Nephron progenitor cell (in vitro differentiated cells): ENCODE results near the gene MUC22.
A peak's percentile ranks its signal among the peaks of the same experiment; 100 is the strongest.

Source experiments
- DNase-seq: peaks from one replicate; pipeline ENCODE4 v3.0.0; 2021
- H3K27ac Mint-ChIP-seq: 2 replicates; pipeline ENCODE4 v1.8.0; 2021; ENCODE audit warnings: mild to moderate bottlenecking, moderate library complexity, mixed read lengths
- H3K27me3 Mint-ChIP-seq: 2 replicates; pipeline ENCODE4 v1.8.0; 2021; ENCODE audit warnings: mild to moderate bottlenecking, low read depth, mixed read lengths; ENCODE audit not compliant: poor library complexity
- H3K36me3 Mint-ChIP-seq: 2 replicates; pipeline ENCODE4 v1.8.0; 2021; ENCODE audit warnings: low read depth, mixed read lengths
- H3K4me1 Mint-ChIP-seq: 2 replicates; pipeline ENCODE4 v1.8.0; 2021; ENCODE audit warnings: mixed read lengths
- H3K4me3 Mint-ChIP-seq: 2 replicates; pipeline ENCODE4 v1.8.0; 2021; ENCODE audit warnings: mild to moderate bottlenecking, moderate library complexity, mixed read lengths
- H3K9me3 Mint-ChIP-seq: 2 replicates; pipeline ENCODE4 v1.8.0; 2021; ENCODE audit warnings: mild to moderate bottlenecking, moderate library complexity, mixed read lengths
- CTCF ChIP-seq: fragments of 200-600 bp; sonication (generic); IDR thresholded peaks from 2 replicates; pipeline ENCODE4 v1.5.0; 2021; ENCODE audit warnings: antibody characterized with exemption

The MUC22 gene

GRCh38 chr6:30979141-30979540, 31.1 kb upstream of the MUC22 start:
- no peak overlapping the region for H3K4me3 Mint-ChIP-seq
- no peaks in the 10 kb centered on the region for H3K36me3 Mint-ChIP-seq
- H3K4me1 Mint-ChIP-seq: peaks cover 37% of the 10 kb centered on the region
- DNase-seq: no peak
- no peaks in the 10 kb centered on the region for H3K9me3 Mint-ChIP-seq
- TF ChIP-seq CTCF: no peak
- no peak overlapping the region for H3K27ac Mint-ChIP-seq
- H3K27me3 Mint-ChIP-seq: peaks cover 3% of the 10 kb centered on the region

GRCh38 chr6:30979690-30980089, 30.6 kb upstream of the MUC22 start:
- peaks cover 3% of the 10 kb centered on the region for H3K27me3 Mint-ChIP-seq
- DNase-seq: no peak
- no peak for TF ChIP-seq CTCF
- peaks cover 37% of the 10 kb centered on the region for H3K4me1 Mint-ChIP-seq
- H3K36me3 Mint-ChIP-seq: no peaks in the 10 kb centered on the region
- H3K9me3 Mint-ChIP-seq: no peaks in the 10 kb centered on the region
- no peak overlapping the region for H3K27ac Mint-ChIP-seq
- H3K4me3 Mint-ChIP-seq: no peak overlapping the region

GRCh38 chr6:30981942-30982772, 28.1 kb upstream of the MUC22 start:
- no peak for TF ChIP-seq CTCF
- Mint-ChIP-seq H3K36me3 (no peaks in the 10 kb centered on the region), H3K27ac (peak overlapping the region; percentile 66), H3K4me1 (peaks cover 37% of the 10 kb centered on the region), H3K27me3 (no peaks in the 10 kb centered on the region), H3K4me3 (peak overlapping the region; percentile 65), H3K9me3 (no peaks in the 10 kb centered on the region)
- peak; percentile 45 for DNase-seq

- TF ChIP-seq CTCF: no peak
- no peak for DNase-seq
- H3K9me3 Mint-ChIP-seq: no peaks in the 10 kb centered on the region
- no peak within 1 kb of the TSS for H3K27ac Mint-ChIP-seq
- peaks cover 5% of the 10 kb centered on the region for H3K27me3 Mint-ChIP-seq
- H3K4me3 Mint-ChIP-seq: peak within 1 kb of the TSS; percentile 65
- H3K36me3 Mint-ChIP-seq: no peaks in the 10 kb centered on the region
- H3K4me1 Mint-ChIP-seq: peaks cover 37% of the 10 kb centered on the region
Measured at GRCh38 chr6:30983439-30983838, 26.8 kb upstream of the MUC22 start, which contains the start of gene MUC21. TSS of gene MUC21 (plus strand) at chr6:30983718. CDS start at chr6:30983959, 241 bp downstream.

GRCh38 chr6:30985490-30985889, 24.8 kb upstream of the MUC22 start:
- Mint-ChIP-seq H3K4me1 (peaks cover 30% of the 10 kb centered on the region), H3K4me3 (no peak overlapping the region), H3K27me3 (peaks cover 10% of the 10 kb centered on the region), H3K9me3 (no peaks in the 10 kb centered on the region), H3K27ac (no peak overlapping the region), H3K36me3 (no peaks in the 10 kb centered on the region)
- no peak for TF ChIP-seq CTCF
- DNase-seq: no peak

- Mint-ChIP-seq H3K27me3 (peaks cover 15% of the 10 kb centered on the region), H3K9me3 (peaks cover 7% of the 10 kb centered on the region), H3K4me3 (no peak overlapping the region), H3K4me1 (peaks cover 17% of the 10 kb centered on the region), H3K27ac (no peak overlapping the region), H3K36me3 (no peaks in the 10 kb centered on the region)
- DNase-seq: no peak
- TF ChIP-seq CTCF: no peak
Measured at GRCh38 chr6:30987304-30987703, 23.0 kb upstream of the MUC22 start.
